ENCODE results near the gene KICS2. TPM values are rescaled to one million over a fixed set of nuclear protein-coding genes. Genes with fewer than 3 reads are reported as not detected.

KICS2 gene
- total RNA-seq: 10 to 100 TPM in 2 of 5 donors, 1 to 10 TPM in 3; 1.2 to 32.0 (median 8.8) TPM
- polyA plus RNA-seq: 1 to 10 TPM; 3.1 to 4.3 (median 3.7) TPM
- long read RNA-seq, donor 1: 0 reads
- long read RNA-seq, donor 2, full-length matches to known transcripts: 2 of 2 reads
- long read RNA-seq, donor 2, partial matches to known transcripts: 0 of 2 reads
- long read RNA-seq, donor 2, other reads (novel, unspliced or antisense): 0 of 2 reads
- long read RNA-seq, donor 3, partial matches to known transcripts: 0 of 1 reads
- long read RNA-seq, donor 3, other reads (novel, unspliced or antisense): 0 of 1 reads
- long read RNA-seq, donor 4, full-length matches to known transcripts: 1 of 1 reads
- long read RNA-seq, donor 4, partial matches to known transcripts: 0 of 1 reads
- long read RNA-seq, donor 4, other reads (novel, unspliced or antisense): 0 of 1 reads
- long read RNA-seq, donor 5, full-length matches to known transcripts: 2 of 2 reads
- long read RNA-seq, donor 5, partial matches to known transcripts: 0 of 2 reads
- long read RNA-seq, donor 5, other reads (novel, unspliced or antisense): 0 of 2 reads
- long read RNA-seq, donor 6, full-length matches to known transcripts: 6 of 6 reads
- long read RNA-seq, donor 6, partial matches to known transcripts: 0 of 6 reads
- long read RNA-seq, donor 6, other reads (novel, unspliced or antisense): 0 of 6 reads
- long read RNA-seq, donor 7: 0 reads
- long read RNA-seq, donor 8, full-length matches to known transcripts: 2 of 2 reads
- long read RNA-seq, donor 8, partial matches to known transcripts: 0 of 2 reads
- long read RNA-seq, donor 8, other reads (novel, unspliced or antisense): 0 of 2 reads
- long read RNA-seq, donor 9, full-length matches to known transcripts: 1 of 1 reads
- long read RNA-seq, donor 9, partial matches to known transcripts: 0 of 1 reads
- long read RNA-seq, donor 9, other reads (novel, unspliced or antisense): 0 of 1 reads
- long read RNA-seq, donor 10: 0 reads

- H3K4me1 ChIP-seq: peaks cover 0 to 20% (median 7%) of the 10 kb centered on the region in 4 donors
- H3K36me3 ChIP-seq: no peaks in the 10 kb centered on the region
- no peaks in the 10 kb centered on the region for H3K9me3 ChIP-seq
- WGBS, 5 donors: 0 to 1% (median 0%) methylated on average over 42 to 56 of the region's 56 CpGs
- H3K27ac ChIP-seq: peak within 1 kb of the TSS; percentile 77 to 96 (median 94)
- peak within 1 kb of the TSS; percentile 67 to 92 (median 86) for H3K4me3 ChIP-seq
- DNase-seq: peak; percentile 94 to 98
- intact Hi-C loops (cut with DNase I; ENCODE audit: low total_unique reads): no loop called here
- no peaks in the 10 kb centered on the region for H3K27me3 ChIP-seq
- TF ChIP-seq POLR2A (IDR thresholded peaks at IDR 0.05) (peak in 2 of 4 donors; percentile 82 to 93), EP300 (IDR thresholded peaks at IDR 0.05) (no peak), POLR2AphosphoS5 (IDR thresholded peaks at IDR 0.05) (peak; percentile 87 to 99 (median 98))
These were observed at the start of gene KICS2 for GRCh38 chr12:64222009-64222765. KICS2 (minus strand) TSS chr12:64222296; CDS start chr12:64222237, 59 bp downstream.

GRCh38 chr12:64270411-64270810 is 48.3 kb upstream of the KICS2 start:
- Histone ChIP-seq H3K9me3 (no peaks in the 10 kb centered on the region), H3K4me3 (no peak overlapping the region), H3K4me1 (no peaks in the 10 kb centered on the region), H3K36me3 (no peaks in the 10 kb centered on the region), H3K27ac (no peak overlapping the region), H3K27me3 (no peaks in the 10 kb centered on the region)
- DNase-seq: no peak
- TF ChIP-seq CTCF (IDR thresholded peaks at IDR 0.05): no peak
- TF ChIP-seq EP300 (IDR thresholded peaks at IDR 0.05): no peak
- no peak for TF ChIP-seq POLR2A (IDR thresholded peaks at IDR 0.05)
- TF ChIP-seq POLR2AphosphoS5 (IDR thresholded peaks at IDR 0.05): no peak
- WGBS, 5 donors: 90 to 100% (median 97%) methylated on average over 1 of the region's 1 CpG
- intact Hi-C loops (cut with DNase I; ENCODE audit: low total_unique reads): no loop called here

GRCh38 chr12:64269161-64269560 is 47.1 kb upstream of the KICS2 start:
- no peak for TF ChIP-seq POLR2A (IDR thresholded peaks at IDR 0.05)
- TF ChIP-seq POLR2AphosphoS5 (IDR thresholded peaks at IDR 0.05): no peak
- TF ChIP-seq EP300 (IDR thresholded peaks at IDR 0.05): no peak
- TF ChIP-seq CTCF (IDR thresholded peaks at IDR 0.05): no peak
- Histone ChIP-seq H3K27ac (no peak overlapping the region), H3K36me3 (no peaks in the 10 kb centered on the region), H3K9me3 (no peaks in the 10 kb centered on the region), H3K27me3 (no peaks in the 10 kb centered on the region), H3K4me3 (no peak overlapping the region), H3K4me1 (no peaks in the 10 kb centered on the region)
- 35 to 84% (median 63%) methylated on average over 2 of the region's 2 CpGs for WGBS, 5 donors
- no peak for DNase-seq
- intact Hi-C loops (cut with DNase I; ENCODE audit: low total_unique reads): no loop called here

- no peak overlapping the region for H3K4me3 ChIP-seq
- no peaks in the 10 kb centered on the region for H3K4me1 ChIP-seq
- intact Hi-C loops (cut with DNase I; ENCODE audit: low total_unique reads): no loop called here
- H3K9me3 ChIP-seq: no peaks in the 10 kb centered on the region
- no peaks in the 10 kb centered on the region for H3K36me3 ChIP-seq
- no peak overlapping the region for H3K27ac ChIP-seq
- DNase-seq: no peak
- TF ChIP-seq CTCF (IDR thresholded peaks at IDR 0.05) (no peak), POLR2A (IDR thresholded peaks at IDR 0.05) (no peak), POLR2AphosphoS5 (IDR thresholded peaks at IDR 0.05) (no peak), EP300 (IDR thresholded peaks at IDR 0.05) (no peak)
- WGBS, 5 donors: 0 to 89% (median 46%) methylated on average over 2 of the region's 2 CpGs
- H3K27me3 ChIP-seq: no peaks in the 10 kb centered on the region
These were observed 46.3 kb upstream of the KICS2 start for GRCh38 chr12:64268409-64268808.

Measured in stomach (tissue), 19 donors.